ENCODE measurements around the gene SMURF1.

- no peak for TF ChIP-seq POLR2AphosphoS5 (IDR thresholded peaks at IDR 0.05; ENCODE audit: low read depth, low read length)
- TF ChIP-seq POLR2A (IDR thresholded peaks at IDR 0.05; ENCODE audit: low read depth, low read length): no peak
- TF ChIP-seq TAF1 (IDR thresholded peaks at IDR 0.05; ENCODE audit: low read depth, low read length): no peak
- TF ChIP-seq POU2F2 (IDR thresholded peaks at IDR 0.05; ENCODE audit: low read depth, low read length): no peak
- no peak for TF ChIP-seq SPI1 (IDR thresholded peaks at IDR 0.05; ENCODE audit: low read depth, low read length)
- no peak for TF ChIP-seq PAX5 (IDR thresholded peaks at IDR 0.05; ENCODE audit: insufficient read depth, low read length, severe bottlenecking)
Measured at GRCh38 chr7:99133766-99134564, 9.9 kb downstream of the SMURF1 start.

Data from GM12891 (cell line).